Fibroblast of lung (primary cell): ENCODE results near the gene SLC24A3. TPM values are rescaled to one million over a fixed set of nuclear protein-coding genes. Genes with fewer than 3 reads are reported as not detected.
A peak's percentile ranks its signal among the peaks of the same experiment; 100 is the strongest.

Source experiments
- DNase-seq, 2 donors: peaks; one replicate each; pipeline versions ENCODE4 v3.0.0 to v3.0.0-alpha.2; 2010; ENCODE audit warnings: low read depth in 2 of 2
- H2AFZ ChIP-seq: 2 replicates; pipeline ENCODE4 v1.5.1; 2012; ENCODE audit warnings: low read length, control low read depth, inconsistent platforms
- H3K27ac ChIP-seq: 2 replicates; pipeline ENCODE4 v1.5.1; 2011; ENCODE audit warnings: low read length, control low read depth; ENCODE audit not compliant: insufficient read depth
- H3K27me3 ChIP-seq: 2 replicates; pipeline ENCODE4 v1.5.1; 2011; ENCODE audit warnings: mild to moderate bottlenecking, low read length; ENCODE audit not compliant: control insufficient read depth, insufficient read depth
- H3K36me3 ChIP-seq: 2 replicates; pipeline ENCODE4 v1.5.1; 2011; ENCODE audit warnings: low read length; ENCODE audit not compliant: control insufficient read depth, insufficient read depth
- H3K4me1 ChIP-seq: 2 replicates; pipeline ENCODE4 v1.5.1; 2011; ENCODE audit warnings: low read length; ENCODE audit not compliant: control insufficient read depth, insufficient read depth; ENCODE audit errors: extremely low read depth
- H3K4me2 ChIP-seq: 2 replicates; pipeline ENCODE4 v1.5.1; 2011; ENCODE audit warnings: low read length, control low read depth; ENCODE audit not compliant: insufficient read depth; ENCODE audit errors: extremely low read depth
- H3K4me3 ChIP-seq, 4 experiments: fragments of 200-600 bp in 1 of 4; sonication (generic) in 1 of 4; replicated peaks in 1 of 4; 2 replicates each; pipeline ENCODE4 v1.5.1; 2011 to 2016; ENCODE audit warnings: low read length in 4 of 4, low read depth in 3 of 4, mild to moderate bottlenecking in 3 of 4, control low read depth in 2 of 4, inconsistent platforms in 1 of 4, mixed read lengths in 1 of 4; ENCODE audit not compliant: insufficient read depth in 1 of 4; ENCODE audit errors: control extremely low read depth in 1 of 4
- H3K79me2 ChIP-seq: 2 replicates; pipeline ENCODE4 v1.5.1; 2012; ENCODE audit warnings: mild to moderate bottlenecking, low read length, inconsistent platforms; ENCODE audit not compliant: control insufficient read depth, insufficient read depth
- H3K9ac ChIP-seq: 2 replicates; pipeline ENCODE4 v1.5.1; 2011; ENCODE audit warnings: mild to moderate bottlenecking, low read length, control low read depth; ENCODE audit not compliant: insufficient read depth
- H3K9me3 ChIP-seq: 2 replicates; pipeline ENCODE4 v1.5.1; 2012; ENCODE audit warnings: low read depth, low read length; ENCODE audit not compliant: control insufficient read depth, insufficient read depth
- H4K20me1 ChIP-seq: 2 replicates; pipeline ENCODE4 v1.5.1; 2011; ENCODE audit warnings: low read length; ENCODE audit not compliant: control insufficient read depth, insufficient read depth; ENCODE audit errors: extremely low read depth
- CTCF ChIP-seq, 2 donors: IDR thresholded peaks in 1 of 2; conservative IDR thresholded peaks in 1 of 2; 1 replicate in 1 of 2; 2 replicates in 1 of 2; pipeline ENCODE4 v1.5.1; 2011 to 2012; ENCODE audit warnings: low read length in 2 of 2, control low read depth in 1 of 2, inconsistent platforms in 1 of 2, low read depth in 1 of 2, mild to moderate bottlenecking in 1 of 2
- EZH2 ChIP-seq: IDR thresholded peaks from 2 replicates; pipeline ENCODE4 v1.5.1; 2012; ENCODE audit warnings: low read length, control low read depth, mild to moderate bottlenecking; ENCODE audit errors: missing control alignments
- polyA plus RNA-seq, 2 donors: library from polyadenylated mRNA; depleted of rRNA in 1 of 2; stranded (reverse) in 1 of 2; unstranded in 1 of 2; fragments of >200 nt; gene quantifications; 2 replicates each; pipeline ENCODE4 v1.2.1, GENCODE V29; 2011 to 2012; ENCODE audit warnings: missing spikeins in 1 of 2
- total RNA-seq: library from RNA; depleted of rRNA; stranded (reverse); fragments of >200 nt; gene quantifications from 2 replicates; pipeline ENCODE4 v1.2.1, GENCODE V29; 2014

The SLC24A3 gene
- total and polyA plus RNA-seq, 2 donors (not counting 1 experiment from before 2014, with no cell fraction given), result 0.03 to 1.8 TPM

- H2AFZ ChIP-seq, result no peak overlapping the region
- H4K20me1 ChIP-seq, result no peaks in the 10 kb centered on the region
- no peaks in the 10 kb centered on the region for H3K36me3 ChIP-seq
- H3K79me2 ChIP-seq, result no peaks in the 10 kb centered on the region
- no peaks in the 10 kb centered on the region for H3K4me1 ChIP-seq
- no peak overlapping the region for H3K27ac ChIP-seq
- H3K27me3 ChIP-seq, result no peaks in the 10 kb centered on the region
- H3K4me2 ChIP-seq, result no peak overlapping the region
- no peak for DNase-seq
- H3K4me3 ChIP-seq, result no peak overlapping the region
- TF ChIP-seq CTCF (conservative IDR thresholded peaks at IDR 0.05 in 1 of 2, IDR thresholded peaks at IDR 0.05 in 1 of 2; ENCODE audit: low read depth in 1 of 2, low read length in 2 of 2) (no peak), EZH2 (no peak)
- H3K9me3 ChIP-seq, result no peaks in the 10 kb centered on the region
- H3K9ac ChIP-seq, result no peak overlapping the region
These were observed 407.5 kb downstream of the SLC24A3 start for GRCh38 chr20:19619904-19620430.

DNA sequence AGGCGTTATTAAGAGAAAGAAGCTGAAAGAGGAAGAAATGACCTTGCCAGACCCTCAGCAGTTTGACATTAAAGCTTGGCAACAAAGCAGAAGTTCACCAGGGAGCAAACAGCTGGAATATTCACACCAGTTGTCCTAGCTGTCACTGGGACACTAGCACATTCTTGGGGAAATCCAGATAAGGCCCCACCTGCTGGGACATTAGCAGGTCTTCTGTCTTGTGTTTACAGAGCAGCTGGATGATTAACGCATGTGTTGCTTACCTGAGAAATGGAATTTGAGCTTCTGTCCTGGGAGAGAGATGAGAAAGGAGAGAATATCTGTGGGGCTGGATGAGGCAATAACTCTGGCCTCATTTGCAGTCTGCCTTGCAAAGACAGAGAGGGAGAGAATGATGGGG, 408.0 kb downstream of the SLC24A3 start:
- H4K20me1 ChIP-seq, result no peaks in the 10 kb centered on the region
- no peak overlapping the region for H3K27ac ChIP-seq
- no peak for TF ChIP-seq EZH2
- TF ChIP-seq CTCF (conservative IDR thresholded peaks at IDR 0.05 in 1 of 2, IDR thresholded peaks at IDR 0.05 in 1 of 2; ENCODE audit: low read depth in 1 of 2, low read length in 2 of 2), result no peak
- no peak overlapping the region for H2AFZ ChIP-seq
- no peaks in the 10 kb centered on the region for H3K79me2 ChIP-seq
- no peak overlapping the region for H3K9ac ChIP-seq
- H3K4me1 ChIP-seq, result no peaks in the 10 kb centered on the region
- no peak overlapping the region for H3K4me2 ChIP-seq
- H3K27me3 ChIP-seq, result no peaks in the 10 kb centered on the region
- H3K36me3 ChIP-seq, result no peaks in the 10 kb centered on the region
- DNase-seq, result no peak
- no peak overlapping the region for H3K4me3 ChIP-seq
- H3K9me3 ChIP-seq, result no peaks in the 10 kb centered on the region

GRCh38 chr20:19621072-19621471, 408.6 kb downstream of the SLC24A3 start:
- H3K9ac ChIP-seq, result no peak overlapping the region
- H3K4me3 ChIP-seq, result no peak overlapping the region
- peak in 1 of 2 donors; percentile 1 for DNase-seq
- H3K79me2 ChIP-seq, result no peaks in the 10 kb centered on the region
- H4K20me1 ChIP-seq, result no peaks in the 10 kb centered on the region
- no peak overlapping the region for H3K27ac ChIP-seq
- no peaks in the 10 kb centered on the region for H3K9me3 ChIP-seq
- H3K27me3 ChIP-seq, result no peaks in the 10 kb centered on the region
- no peaks in the 10 kb centered on the region for H3K4me1 ChIP-seq
- H2AFZ ChIP-seq, result no peak overlapping the region
- TF ChIP-seq EZH2, result no peak
- no peak for TF ChIP-seq CTCF (conservative IDR thresholded peaks at IDR 0.05 in 1 of 2, IDR thresholded peaks at IDR 0.05 in 1 of 2; ENCODE audit: low read depth in 1 of 2, low read length in 2 of 2)
- H3K36me3 ChIP-seq, result no peaks in the 10 kb centered on the region
- no peak overlapping the region for H3K4me2 ChIP-seq
